Amniotic epithelial cell (primary cell): ENCODE results near the gene IRF9.

Experiments
- DNase-seq: peaks from one replicate; pipeline ENCODE4 v3.0.0-alpha.2; 2010; ENCODE audit warnings: low read depth

IRF9 gene, protein sequence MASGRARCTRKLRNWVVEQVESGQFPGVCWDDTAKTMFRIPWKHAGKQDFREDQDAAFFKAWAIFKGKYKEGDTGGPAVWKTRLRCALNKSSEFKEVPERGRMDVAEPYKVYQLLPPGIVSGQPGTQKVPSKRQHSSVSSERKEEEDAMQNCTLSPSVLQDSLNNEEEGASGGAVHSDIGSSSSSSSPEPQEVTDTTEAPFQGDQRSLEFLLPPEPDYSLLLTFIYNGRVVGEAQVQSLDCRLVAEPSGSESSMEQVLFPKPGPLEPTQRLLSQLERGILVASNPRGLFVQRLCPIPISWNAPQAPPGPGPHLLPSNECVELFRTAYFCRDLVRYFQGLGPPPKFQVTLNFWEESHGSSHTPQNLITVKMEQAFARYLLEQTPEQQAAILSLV

DNA sequence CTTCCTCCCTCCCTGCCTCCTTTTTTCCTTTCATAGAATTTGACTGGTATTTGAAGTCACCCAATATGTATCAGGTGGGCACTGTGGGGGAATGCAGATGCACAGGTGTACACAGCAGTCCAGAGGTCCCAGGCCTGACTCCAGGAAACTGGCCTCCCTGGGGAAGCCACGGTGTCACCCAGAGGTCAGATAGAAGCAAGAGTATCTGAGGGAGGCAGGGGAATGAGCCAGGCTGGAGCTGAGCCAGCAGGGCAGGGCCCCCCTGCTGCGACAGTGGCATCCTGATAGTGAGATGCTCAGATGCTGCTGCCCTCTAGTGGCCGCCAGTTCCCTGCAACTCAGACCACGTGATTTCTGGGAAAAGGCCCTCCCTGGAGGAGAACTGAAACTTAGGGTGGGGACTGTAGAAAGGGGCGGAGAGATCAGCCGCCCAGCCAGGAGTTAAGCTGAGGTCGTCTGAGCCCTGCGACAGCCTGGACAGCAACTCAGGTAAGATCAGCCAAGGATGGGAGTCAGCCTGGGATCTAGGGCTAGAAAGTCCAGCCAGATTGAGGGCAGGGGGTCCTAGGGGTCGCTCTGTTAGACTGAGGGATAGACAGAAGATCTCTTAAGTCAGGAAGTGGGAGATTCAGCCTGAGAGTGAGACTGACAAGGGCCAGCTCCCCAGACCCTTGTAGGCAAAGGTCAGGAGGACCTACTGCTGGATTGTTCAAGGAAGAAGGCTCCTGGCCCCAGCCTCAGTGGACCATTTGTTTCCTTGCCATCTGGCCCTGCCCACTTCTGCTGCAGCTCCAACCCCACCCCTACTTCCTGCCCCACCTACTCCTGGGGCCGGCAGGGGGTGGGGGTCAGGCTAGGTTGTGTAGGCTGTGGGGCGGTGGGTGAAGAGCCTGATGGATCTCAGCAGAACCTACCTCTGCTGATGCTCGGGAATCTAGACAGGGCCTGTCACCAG lies at the start of gene IRF9:
Gene IRF9, plus strand, starts transcription at position 416 of the 955 bp plus-strand sequence. CDS start 880 bp downstream, outside the sequence.
- peak; percentile 90 for DNase-seq

DNA sequence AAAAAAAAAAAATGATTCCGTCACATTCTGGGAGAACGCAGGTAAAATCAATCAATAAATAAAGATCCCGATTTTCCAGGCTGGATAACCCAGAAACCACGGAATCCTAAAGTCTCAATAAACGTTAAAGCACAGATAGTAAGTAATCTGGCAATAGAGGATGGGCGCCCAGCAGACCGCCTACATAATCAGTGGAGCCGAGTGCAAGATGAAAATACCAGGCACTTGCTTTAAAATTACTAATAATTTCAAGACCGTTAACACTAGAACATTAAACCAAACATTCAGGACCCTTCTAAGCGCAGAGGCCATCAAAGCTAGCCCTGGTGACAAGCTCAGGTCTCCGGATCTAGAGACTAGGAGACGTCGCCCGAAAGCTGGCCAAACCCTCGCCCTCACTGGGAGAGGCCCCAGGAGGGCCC lies 47.7 kb upstream of the IRF9 start:
- no peak for DNase-seq

DNA sequence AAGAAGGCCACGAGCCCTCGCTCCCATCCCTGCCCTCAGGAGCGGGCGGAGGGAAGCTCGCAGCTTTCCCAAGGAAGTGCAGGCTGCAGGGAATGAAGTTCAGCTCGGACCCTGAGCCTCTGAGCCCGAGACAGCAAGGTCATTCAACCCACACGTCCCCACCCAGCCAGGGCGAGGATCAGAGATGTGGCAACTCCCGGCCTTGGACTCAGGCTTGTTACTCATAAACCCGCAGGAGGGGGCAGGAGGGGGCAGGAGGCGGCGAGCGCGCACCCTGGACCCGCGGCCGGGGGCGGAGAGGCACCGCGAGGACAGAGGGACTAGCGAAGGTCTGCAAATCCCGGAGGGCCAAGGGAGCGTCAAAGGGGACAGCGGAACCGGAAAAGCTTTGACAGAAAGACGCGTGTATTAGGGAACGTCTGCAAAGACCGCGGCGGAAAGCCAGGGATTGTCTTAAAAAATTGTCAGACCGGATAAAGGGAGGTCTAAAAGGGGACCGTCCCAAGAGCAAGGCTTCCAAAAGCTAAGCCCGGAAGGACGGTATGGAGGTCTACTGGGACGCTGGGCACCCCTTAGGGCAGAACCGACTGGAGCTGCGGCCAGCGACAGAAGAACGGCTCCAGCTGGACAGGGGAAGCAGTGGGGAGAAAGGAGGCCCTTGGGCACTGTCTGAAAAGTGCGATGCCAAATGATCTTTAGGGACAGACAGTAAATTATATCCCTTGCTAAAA lies 47.1 kb upstream of the IRF9 start:
- DNase-seq, result peak; percentile 92

DNA sequence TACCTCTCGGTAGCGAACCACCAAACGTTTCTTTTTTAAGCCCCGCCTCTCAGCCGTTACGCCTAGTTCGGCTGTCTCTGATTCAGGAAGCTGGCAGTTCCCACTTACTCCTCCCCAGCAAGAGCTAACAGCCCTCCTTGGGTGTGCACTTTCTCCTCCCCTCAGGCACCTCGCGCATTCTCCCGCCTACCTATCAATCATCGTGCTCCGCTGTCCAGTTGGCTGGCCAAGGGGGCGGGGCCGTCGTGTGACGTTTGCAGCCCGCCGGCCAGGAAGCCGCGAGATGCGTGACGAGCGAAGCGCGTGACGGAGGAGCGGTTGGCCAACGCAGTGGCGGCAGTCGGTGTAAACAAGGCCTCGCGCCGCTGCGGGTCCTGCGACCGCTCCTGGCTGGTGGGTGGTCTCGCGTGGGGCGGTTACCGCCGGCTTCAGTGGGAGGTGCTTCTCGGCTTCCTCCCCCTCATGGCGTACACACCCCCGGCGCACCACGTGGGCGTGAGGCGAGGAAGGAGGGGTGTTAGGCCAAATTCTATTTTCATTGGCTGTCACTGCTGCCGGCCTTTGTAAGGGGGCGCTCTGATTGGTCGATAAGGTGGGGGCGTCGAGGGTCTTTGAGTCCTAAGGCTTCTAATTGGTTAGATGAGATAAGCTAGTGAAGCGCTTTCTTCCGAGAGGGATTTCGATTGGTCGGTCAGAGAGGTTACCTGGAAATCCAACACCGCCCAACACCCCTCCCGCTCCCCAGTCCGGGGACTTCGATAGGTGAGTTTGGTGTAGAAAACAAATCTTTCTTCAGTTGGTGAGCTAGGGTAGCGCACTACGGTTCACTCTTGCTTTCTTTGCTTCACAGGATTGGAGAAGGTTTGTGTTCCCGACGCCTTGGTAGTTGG lies 46.3 kb upstream of the IRF9 start, which contains the start of the genes DCAF11 and NRL:
Gene DCAF11, plus strand, starts transcription at position 246 of the 890 bp plus-strand sequence. CDS start 818 bp downstream, outside the sequence.
Gene NRL, minus strand, starts transcription at position 418 of the 890 bp plus-strand sequence. CDS start 32,101 bp downstream, outside the sequence.
- DNase-seq, result peak; percentile 100

DNA sequence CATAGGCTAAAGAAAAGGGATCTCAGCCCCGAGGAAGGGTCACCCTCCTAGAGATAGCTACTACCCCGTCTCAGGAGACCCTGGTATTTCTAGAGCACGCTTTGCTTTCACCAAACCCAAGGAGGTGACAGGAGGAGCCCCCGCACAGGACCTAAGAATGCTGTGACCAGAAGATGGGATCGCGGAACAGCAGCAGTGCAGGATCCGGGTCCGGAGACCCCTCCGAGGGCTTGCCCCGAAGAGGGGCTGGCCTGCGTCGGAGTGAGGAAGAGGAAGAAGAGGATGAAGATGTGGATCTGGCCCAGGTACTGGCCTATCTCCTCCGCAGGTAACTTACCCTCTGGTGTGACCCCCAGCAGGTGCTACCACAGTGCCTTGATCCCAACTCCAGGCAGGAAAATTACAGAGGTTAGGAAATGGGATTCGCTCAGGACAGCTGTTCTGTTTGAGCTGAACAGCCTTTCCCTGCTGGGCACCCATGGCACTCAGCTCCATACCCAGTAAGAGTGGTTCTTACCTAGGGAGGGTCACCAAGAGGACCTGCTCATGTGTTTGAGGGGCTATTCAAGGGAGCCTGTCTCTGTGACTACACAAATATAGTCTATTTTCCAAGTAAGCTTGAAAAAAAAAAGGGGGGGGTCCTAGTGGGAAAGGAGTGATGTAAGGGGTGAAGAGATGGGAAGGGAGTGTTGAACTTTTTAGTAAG lies 45.5 kb upstream of the IRF9 start:
- no peak for DNase-seq

DNA sequence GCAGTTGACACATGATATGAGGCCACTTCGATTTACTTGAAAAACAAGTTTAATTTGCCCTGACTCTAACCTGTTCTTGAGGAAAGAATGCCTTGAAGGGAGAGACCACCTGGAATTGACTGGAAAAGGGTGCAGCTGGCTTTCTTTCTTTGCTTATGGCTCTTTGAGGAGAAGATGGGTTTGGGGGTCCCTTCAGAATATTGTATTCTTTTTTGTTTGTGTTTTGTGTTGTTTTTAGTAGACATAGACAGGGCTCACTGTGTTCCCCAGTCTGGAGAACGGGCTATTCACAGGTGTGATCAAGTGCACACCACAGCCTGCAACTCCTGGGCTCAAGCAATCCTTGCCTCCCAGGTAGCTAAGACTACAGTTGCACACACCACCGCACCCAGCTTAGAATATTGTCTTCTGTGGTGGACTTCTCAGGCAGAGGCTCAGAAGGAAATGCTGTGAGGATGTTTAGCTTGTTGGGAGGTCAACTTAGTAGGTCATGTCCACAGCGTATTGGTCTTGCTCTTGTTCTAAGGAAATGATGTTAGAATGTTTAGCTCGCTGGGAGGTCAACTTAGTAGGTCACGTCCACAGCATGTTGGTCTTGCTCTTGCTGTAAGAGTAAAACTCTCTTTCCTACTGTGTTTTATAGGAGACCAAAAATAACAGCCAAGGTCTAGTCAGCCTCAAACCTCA lies 44.8 kb upstream of the IRF9 start:
- DNase-seq, result no peak

DNA sequence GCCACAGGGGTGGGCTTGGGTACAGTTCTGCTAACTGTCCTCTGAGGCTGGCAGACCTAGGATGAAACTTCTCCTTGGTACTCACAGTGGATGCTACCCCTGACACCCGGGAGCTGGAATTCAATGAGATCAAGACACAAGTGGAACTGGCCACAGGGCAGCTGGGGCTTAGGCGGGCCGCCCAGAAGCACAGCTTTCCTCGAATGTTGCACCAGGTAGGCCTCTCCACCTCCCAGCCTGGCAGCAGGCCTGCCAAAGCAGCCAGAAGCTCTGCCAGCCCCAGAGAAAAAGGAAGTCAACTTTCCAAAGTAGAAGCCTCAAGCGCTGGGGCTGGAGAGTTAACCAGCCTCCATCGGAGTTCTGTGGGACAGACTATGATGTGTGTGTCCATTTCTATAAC lies 43.9 kb upstream of the IRF9 start:
- DNase-seq, result no peak

DNA sequence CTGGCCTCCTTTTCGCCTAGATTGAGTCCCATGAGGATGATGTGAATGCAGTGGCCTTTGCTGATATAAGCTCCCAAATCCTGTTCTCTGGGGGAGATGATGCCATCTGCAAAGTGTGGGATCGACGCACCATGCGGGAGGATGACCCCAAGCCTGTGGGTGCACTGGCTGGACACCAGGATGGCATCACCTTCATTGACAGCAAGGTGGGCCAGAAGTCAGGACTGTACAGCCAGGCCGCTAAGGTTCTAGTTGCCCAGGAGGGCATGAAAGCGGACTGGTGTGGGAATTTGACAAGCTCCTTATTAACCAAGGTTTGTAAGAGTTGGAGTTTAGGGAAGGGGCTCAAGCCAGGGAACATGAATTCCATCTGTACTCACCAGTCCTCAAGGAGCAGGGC lies 41.4 kb upstream of the IRF9 start:
- DNase-seq, result no peak

DNA sequence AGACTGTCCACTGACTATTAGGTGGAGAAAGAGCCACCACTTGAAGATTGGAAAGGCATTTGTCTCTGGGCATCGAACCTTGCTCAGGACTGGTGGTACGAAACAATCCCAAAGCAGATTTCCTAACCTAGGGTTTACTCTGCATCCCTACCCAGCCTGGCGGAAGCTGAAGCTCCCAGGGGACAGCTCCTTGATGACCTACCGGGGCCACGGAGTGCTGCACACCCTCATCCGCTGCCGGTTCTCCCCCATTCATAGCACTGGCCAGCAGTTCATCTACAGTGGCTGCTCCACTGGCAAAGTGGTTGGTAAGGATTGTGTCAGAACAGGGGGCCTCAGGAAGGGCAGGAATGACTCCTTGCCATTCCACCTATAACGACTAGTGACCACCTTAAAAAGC lies 39.9 kb upstream of the IRF9 start:
- no peak for DNase-seq

DNA sequence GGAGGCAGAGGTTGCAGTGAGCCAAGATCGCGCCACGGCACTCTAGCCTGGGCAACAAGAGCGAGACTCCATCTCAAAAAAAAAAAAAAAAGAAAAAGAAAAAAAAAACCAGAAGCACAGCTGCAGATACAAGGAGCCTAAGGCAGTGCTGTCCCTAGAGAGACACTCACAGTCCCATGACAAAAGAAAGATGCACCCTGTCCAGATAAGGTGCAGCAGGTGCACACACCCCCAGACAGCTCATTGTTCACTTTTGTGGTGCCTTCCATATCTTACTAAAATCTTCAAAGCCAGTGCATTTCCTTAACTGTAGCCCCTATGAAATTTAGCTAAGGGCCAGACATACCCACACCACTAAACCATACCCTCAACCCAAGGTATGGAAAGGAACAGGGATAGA lies 38.6 kb upstream of the IRF9 start:
- DNase-seq, result no peak

DNA sequence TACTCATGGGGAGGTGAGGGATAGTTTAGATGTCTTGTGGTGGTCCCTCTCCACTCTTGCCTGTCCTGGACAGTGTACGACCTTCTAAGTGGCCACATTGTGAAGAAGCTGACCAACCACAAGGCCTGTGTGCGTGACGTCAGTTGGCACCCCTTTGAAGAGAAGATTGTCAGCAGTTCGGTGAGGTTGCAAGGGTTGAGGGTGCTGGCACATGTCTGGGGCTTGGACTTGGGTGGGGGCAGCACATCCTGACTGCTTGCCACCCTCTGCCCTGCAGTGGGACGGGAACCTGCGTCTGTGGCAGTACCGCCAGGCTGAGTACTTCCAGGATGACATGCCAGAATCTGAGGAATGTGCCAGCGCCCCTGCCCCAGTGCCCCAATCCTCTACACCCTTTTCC lies 38.2 kb upstream of the IRF9 start:
- DNase-seq, result no peak

DNA sequence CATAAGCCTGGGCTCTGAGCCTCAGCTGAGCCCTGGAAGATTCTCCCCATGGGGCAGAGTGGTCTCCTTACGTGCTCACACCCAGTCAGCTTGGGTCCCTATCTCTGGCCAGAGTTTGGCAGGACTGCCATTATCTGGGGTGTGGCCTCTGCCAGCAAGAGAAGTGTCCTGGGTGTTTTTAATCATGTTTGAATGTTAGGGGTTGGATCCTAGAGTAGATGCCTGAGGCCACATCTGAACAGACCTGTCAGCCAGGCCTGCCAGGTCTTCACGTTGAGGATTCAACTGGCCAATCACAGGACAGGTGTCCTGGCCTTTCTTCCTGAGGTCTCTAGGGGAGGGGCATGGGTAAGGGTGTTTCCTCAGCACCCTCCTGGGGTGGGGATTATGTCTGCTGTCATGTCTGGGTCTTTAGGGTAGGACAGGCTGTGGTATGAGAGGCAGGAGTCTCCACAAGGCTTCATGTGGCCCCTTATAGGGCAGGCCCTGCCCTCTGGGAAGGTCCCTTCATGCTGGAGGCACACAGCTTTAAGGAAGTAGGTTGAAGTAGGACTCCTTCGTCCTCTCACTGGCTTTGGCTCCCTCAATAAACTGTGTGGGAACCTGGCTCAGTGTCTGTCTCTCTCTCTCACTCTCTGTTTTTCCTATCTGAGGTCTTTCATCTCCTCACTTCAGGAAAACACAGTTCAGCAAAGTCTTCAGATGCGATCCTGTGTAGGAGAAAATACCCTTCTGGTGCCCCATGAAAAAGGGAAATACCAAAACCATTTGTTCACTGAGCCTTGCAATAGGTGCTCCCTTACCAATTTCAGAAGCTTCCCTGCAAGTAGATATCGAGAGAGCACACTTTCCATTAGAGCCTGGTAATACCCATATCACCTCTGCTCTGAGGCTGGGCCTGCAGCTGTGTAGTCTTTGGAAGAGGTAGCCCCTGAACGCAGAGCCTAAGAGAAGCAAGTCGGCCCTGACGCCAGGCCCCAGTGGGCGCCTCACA lies 37.3 kb upstream of the IRF9 start:
- no peak for DNase-seq

DNA sequence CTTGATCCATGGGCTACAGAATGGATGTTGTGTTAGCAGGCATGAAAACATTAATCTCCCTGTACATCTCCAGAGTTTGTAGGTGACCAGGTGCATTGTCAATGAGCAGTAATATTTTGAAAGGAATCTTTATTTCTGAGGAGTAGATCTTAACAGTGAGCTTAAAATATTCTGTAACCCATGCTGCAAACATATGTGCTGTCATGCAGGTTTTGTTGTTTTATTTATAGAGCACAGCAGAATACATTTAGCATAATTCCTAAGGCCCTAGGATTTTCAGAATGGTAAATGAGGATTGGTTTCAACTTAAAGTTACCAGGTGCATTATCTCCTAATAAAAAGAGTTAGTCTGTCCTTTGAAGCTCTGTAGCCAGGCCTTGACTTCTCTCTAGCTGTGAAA lies 34.1 kb upstream of the IRF9 start:
- DNase-seq, result no peak

DNA sequence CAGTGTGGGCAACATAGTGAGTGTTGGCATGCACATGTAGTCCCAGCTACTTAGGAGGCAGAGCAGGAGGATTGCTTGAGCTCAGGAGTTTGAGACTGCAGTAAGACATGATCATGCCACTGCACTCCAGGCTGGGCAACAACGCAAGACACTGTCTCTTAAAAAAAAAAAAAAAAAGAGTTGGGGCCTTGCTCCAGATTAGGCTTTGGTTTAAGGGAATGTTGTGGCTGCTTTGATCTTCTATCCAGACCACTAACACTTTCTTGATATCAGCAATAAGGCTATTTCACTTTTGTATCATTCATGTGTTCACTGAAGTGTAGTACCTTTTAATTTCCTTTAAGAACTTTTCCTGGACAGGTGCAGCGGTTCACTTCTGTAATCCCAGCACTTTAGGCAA lies 33.4 kb upstream of the IRF9 start:
- DNase-seq, result no peak

DNA sequence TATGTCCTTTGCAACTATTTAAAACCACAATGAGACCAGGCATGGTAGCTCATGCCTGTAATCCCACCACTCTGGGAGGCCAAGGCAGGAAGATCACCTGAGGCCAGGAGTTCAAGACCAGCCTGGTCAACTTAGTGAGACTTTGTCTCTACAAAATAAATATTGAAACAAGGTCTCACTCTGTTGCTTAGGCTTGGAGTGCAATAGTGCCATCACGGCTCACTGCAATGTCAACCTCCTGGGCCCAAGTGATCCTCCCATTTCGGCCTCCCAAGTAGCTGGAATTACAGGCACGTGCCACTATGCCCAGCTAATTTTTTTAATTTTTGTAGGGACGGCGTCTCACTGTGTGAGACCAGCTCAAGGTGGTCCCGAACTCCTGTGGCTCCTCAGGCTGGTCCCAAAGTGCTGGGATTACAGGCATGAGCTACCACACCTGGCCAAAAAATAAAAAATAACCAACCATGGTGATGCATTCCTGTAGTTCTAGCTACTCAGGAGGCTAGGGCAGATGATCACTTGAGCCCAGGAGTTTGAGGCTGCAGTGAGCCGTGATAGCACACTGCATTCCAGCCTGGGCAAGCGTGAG lies 31.6 kb upstream of the IRF9 start:
- DNase-seq, result no peak

DNA sequence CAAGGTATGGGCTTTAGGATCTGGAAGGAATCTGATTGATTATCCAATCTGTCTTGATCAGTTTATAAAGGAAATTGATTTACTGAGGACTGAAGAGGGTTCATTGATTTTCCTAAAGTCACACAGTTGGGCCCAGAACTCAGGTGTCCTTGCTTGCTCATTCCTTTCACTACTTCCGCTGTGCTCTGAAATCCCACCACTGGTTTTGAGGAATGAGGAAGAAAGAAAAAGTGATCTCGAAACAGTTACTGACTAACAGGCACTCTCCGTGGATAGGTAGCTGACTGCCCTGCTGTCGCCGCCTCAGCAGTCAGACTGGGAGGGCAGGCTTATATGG lies 30.7 kb upstream of the IRF9 start, which contains the start of gene FITM1:
Gene FITM1, plus strand, starts transcription at position 280 of the 337 bp plus-strand sequence. CDS start 905 bp downstream, outside the sequence.
- DNase-seq, result no peak

DNA sequence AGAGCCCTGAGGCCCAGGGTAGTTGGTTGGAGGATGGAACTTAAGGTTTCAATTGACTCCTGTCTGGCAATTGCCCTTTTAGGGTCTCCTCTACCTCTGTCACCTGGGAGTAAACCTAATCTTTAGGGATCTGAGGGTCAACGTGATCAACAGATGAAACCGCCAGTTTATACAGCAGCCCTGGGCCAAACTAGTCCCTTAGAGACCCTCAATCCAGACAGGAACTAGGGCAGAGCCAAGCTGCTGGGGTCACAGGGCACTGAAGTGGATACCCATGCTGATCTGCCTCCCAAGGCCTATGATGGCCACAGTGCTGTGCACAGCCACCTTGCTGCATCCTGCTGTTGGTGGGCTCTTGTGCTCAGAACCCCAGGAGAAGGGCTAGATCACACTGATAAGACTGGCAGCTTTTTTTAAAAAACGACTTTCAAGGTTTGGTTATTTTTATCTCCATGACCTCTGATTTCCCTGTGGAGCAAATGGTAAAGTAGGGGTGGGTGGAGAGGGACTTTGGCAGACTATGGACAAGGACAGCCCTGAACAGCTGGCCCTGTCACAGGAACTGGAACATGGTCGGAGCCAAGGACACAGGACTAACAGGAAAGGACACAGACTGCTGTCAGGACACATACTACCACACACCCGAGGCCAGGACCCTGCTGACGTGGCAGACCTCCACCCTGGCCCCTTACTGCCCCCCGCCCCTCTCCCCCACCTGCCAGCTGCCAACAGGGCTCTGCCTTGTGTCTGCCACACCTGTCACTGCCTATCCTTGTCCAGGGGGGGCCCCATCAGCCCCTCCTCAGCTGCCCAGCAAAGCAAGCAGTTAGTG lies 30.1 kb upstream of the IRF9 start:
- no peak for DNase-seq
